H1 (cell line): ENCODE measurements around the gene FRMD4A.

Source experiments
- ASH2L ChIP-seq: fragments of 200-600, 300-600 bp; sonication (generic); IDR thresholded peaks from one replicate; pipeline ENCODE4 v1.7.1; 2017; ENCODE audit warnings: low read length
- EZH2 ChIP-seq: fragments of 200-600 bp; sonication (generic); IDR thresholded peaks from 2 replicates; pipeline ENCODE4 v1.7.1; 2012; ENCODE audit warnings: low read depth, mild to moderate bottlenecking, moderate library complexity, low read length, inconsistent platforms; ENCODE audit not compliant: severe bottlenecking
- POLR2AphosphoS5 ChIP-seq: IDR thresholded peaks from 2 replicates; pipeline ENCODE4 v1.6.1; 2011; ENCODE audit warnings: low read depth, low read length
- POU5F1 ChIP-seq: IDR thresholded peaks from 2 replicates; pipeline ENCODE4 v1.6.1; 2011; ENCODE audit warnings: low read depth, mild to moderate bottlenecking, low read length, moderate library complexity
- RFX5 ChIP-seq: IDR thresholded peaks from 2 replicates; pipeline ENCODE4 v1.6.1; 2011; ENCODE audit warnings: low read depth, low read length, improper control_type of control experiment, borderline replicate concordance
- SP1 ChIP-seq: IDR thresholded peaks from 2 replicates; pipeline ENCODE4 v1.6.1; 2011; ENCODE audit warnings: low read depth, low read length

GRCh38 chr10:13637303-13637856 is 693.3 kb downstream of the FRMD4A start:
- TF ChIP-seq SP1 (no peak), ASH2L (no peak), POLR2AphosphoS5 (no peak), RFX5 (no peak), EZH2 (no peak), POU5F1 (no peak)
